GM08714 (cell line): ENCODE measurements around the gene SLC9A4.

Experiments used
- H3K4me3 ChIP-seq: fragments of 200-500 bp; sonication (Bioruptor generic); 2 replicates; pipeline ENCODE4 v1.5.1; 2014; ENCODE audit warnings: mild to moderate bottlenecking, low read length, inconsistent platforms
- ZNF274 ChIP-seq: IDR thresholded peaks from 2 replicates; pipeline ENCODE4 v1.6.1; 2012; ENCODE audit warnings: mild to moderate bottlenecking, low read depth, low read length

Gene SLC9A4

DNA sequence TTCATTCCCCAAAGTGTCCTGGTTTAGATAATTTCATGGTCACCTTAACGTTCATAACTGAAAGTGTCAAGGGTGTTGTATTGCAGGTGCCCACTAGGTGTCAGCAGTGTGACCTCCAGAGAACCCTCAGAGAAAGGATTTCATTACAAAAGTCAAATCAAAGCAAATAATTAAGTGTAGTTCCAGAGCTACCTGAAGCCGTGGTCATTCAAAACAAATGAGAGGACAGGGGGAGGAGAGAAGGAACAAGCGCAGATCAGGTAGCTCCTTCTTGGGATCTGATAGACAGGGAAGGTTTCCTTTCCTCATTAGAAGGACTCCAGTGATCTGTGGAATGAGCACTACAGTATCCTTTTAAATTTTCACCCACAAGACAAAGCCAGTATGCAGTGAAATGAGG, at the start of gene SLC9A4:
SLC9A4 (plus strand) TSS at position 207 of the 400 bp plus-strand sequence. CDS start 534 bp downstream, outside the sequence.
- H3K4me3 ChIP-seq = no peak within 1 kb of the TSS
- TF ChIP-seq ZNF274 = no peak

DNA sequence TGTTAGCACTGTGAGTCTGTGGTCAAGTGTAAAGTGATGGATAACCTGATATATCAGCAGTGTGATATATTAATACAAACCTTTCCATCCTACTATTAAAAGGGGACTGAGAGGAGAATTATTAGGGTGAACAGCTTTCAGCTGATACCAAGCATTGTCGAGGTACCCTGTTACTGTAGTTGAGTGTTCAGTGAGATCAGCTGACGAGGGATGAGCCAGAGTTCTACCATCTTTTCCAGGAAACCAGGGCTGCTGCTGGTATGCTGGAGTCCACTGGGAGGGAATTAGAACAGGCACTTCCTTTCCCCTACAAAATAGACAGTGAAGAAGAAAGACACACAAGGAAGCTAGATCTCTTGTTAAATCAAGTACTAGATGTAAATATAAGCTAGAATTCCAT, 49.7 kb upstream of the SLC9A4 start:
- H3K4me3 ChIP-seq = no peak overlapping the region
- TF ChIP-seq ZNF274 = no peak

GRCh38 chr2:102424754-102425153, 48.3 kb upstream of the SLC9A4 start:
- no peak overlapping the region for H3K4me3 ChIP-seq
- TF ChIP-seq ZNF274 = no peak

- no peak overlapping the region for H3K4me3 ChIP-seq
- TF ChIP-seq ZNF274 = no peak
Measured at GRCh38 chr2:102425441-102426132, 47.4 kb upstream of the SLC9A4 start.

- no peak overlapping the region for H3K4me3 ChIP-seq
- TF ChIP-seq ZNF274 = no peak
Measured at GRCh38 chr2:102427249-102427648, 45.8 kb upstream of the SLC9A4 start.

- H3K4me3 ChIP-seq = no peak overlapping the region
- TF ChIP-seq ZNF274 = no peak
Measured at GRCh38 chr2:102428573-102428972, 44.5 kb upstream of the SLC9A4 start.

DNA sequence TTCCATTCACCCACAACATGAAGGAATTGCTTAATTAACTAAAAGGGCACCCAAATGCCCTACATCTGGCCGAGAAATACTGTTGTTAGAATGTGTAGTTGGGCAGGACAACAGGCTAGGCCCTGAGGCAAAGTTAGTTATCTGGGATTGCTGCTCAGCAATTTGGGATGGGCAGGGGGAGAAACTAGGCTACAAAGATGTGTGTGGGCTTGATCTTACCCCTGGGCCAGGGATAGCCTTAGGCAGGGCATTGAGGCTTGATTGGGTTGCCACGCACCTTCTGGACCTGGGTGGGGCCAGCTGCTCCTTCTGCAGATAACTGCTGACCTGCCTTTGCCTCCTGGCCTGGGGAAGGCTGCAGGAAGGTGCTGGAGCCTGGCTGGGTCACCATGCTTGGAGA, 40.6 kb upstream of the SLC9A4 start:
- no peak for TF ChIP-seq ZNF274

DNA sequence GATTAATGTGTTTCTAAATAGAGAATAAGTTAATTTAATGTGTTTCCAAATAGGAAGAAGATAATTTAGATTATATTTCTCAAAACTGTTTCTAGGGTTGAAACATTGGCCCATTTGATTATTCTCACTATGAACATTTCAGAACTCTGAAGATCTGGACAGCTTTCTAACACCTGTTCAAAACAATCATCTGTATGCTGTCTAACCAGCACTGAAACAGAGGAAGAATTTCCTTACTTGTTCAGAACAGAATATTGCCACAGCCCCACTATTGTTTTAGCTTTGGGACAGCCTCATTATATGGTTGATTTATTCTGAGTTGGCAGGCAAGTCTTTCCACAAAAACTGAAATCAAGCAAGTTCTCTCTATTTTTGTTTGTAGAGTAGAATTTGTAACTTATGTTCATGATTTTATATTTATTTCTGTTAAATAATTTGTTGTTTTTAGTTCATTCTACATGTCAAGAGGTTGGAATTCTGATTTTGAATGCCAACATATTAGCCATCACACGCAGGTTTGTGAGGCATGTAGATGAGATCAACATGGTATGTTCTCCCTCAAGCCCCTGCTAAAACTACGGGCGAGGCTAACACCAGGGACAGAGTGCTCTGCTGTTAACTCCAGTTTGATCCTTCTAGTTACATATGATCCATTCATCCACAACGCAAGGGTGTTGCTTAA, 38.9 kb upstream of the SLC9A4 start:
- no peak overlapping the region for H3K4me3 ChIP-seq
- no peak for TF ChIP-seq ZNF274

More for the DNA sequence above, 40.6 kb upstream of the SLC9A4 start:
- H3K4me3 ChIP-seq = no peak overlapping the region

GRCh38 chr2:102434655-102435381, 38.2 kb upstream of the SLC9A4 start:
- no peak for TF ChIP-seq ZNF274
- H3K4me3 ChIP-seq = no peak overlapping the region

DNA sequence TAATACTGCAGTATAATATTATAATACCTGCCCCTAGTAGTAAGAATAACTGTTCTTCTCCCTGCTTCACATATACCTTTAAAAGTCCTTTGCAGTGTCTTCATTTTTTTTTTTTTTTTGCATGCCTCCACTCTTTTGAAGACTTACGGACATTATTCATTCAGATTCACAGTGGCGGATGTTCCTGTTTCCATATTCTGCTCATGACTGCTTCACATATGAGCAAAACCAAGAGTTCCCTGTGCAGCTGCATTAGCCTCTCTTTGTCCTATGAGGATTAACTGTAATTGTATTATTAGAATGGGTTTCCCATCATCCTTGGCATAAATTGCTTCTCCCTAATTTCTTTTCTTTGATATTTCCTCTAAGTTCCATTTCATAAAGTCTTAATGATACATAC, 37.3 kb upstream of the SLC9A4 start:
- H3K4me3 ChIP-seq = no peak overlapping the region; the same call in 1 of the 2 replicates
- TF ChIP-seq ZNF274 = no peak

DNA sequence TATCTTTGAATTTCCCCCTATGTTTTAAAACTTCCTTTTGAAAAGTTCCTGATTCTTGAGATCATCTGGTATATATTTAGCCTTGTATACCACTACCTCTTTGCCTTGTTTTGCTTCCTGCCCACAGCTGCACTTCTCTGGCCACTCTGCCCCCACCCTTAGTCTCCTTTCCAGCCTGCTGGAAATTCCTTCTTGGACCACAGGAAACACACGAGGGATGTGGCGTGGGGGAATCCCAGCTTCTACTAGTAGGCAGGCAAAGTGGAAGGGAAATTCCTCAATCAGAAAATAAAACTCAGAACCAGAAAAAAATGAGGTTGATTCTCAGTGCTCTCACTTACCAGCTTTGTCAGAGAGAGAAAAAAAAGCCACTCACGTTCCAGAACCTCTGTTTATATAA, 36.7 kb upstream of the SLC9A4 start:
- TF ChIP-seq ZNF274 = no peak

GRCh38 chr2:102437122-102437521, 35.9 kb upstream of the SLC9A4 start:
- H3K4me3 ChIP-seq = no peak overlapping the region
- TF ChIP-seq ZNF274 = no peak

More for the DNA sequence above, 36.7 kb upstream of the SLC9A4 start:
- no peak overlapping the region for H3K4me3 ChIP-seq

DNA sequence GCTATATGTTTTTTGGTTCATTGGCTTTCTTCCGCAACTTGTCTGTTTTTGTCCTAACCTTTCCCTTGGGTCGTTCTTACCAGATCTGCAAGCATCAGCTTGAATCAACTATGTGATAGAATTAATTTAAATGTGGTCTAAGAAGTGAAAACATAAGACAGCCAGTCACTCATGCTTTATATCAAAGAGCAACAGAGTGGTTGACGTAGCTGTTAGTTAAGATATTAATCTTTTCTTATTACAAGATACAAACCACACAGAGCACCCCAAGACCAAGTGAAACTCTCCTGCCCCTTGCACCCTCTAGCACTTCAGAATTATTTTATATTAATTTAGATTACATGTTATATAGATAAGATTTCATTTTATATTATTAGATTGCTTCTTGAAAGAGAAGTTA, 34.9 kb upstream of the SLC9A4 start:
- H3K4me3 ChIP-seq = no peak overlapping the region
- TF ChIP-seq ZNF274 = no peak

GRCh38 chr2:102438578-102438977, 34.4 kb upstream of the SLC9A4 start:
- no peak overlapping the region for H3K4me3 ChIP-seq
- TF ChIP-seq ZNF274 = no peak
